GM18502 (cell line): Measurements from ENCODE around the gene HCRTR1.

Experiments
- ATAC-seq: cut with Tn5 transposase; IDR thresholded peaks from one replicate; pipeline ENCODE4 v1.9.1; 2021; ENCODE audit warnings: mild to moderate bottlenecking; ENCODE audit not compliant: unreplicated experiment, poor library complexity

The HCRTR1 gene

GRCh38 chr1:31617218-31617915, at the start of gene HCRTR1:
TSS of gene HCRTR1 (plus strand) at chr1:31617689. CDS start at chr1:31619193, 1,504 bp downstream.
- ATAC-seq, result no peak

GRCh38 chr1:31567956-31568570, 49.4 kb upstream of the HCRTR1 start:
- ATAC-seq, result no peak

- no peak for ATAC-seq
These were observed 48.4 kb upstream of the HCRTR1 start for GRCh38 chr1:31568895-31569595.

- no peak for ATAC-seq
These were observed 47.8 kb upstream of the HCRTR1 start for GRCh38 chr1:31569596-31570173.

GRCh38 chr1:31570228-31570627, 47.3 kb upstream of the HCRTR1 start:
- no peak for ATAC-seq

- no peak for ATAC-seq
These were observed 46.6 kb upstream of the HCRTR1 start for GRCh38 chr1:31570906-31571305.

GRCh38 chr1:31571340-31572295, 45.9 kb upstream of the HCRTR1 start:
- ATAC-seq, result no peak

- ATAC-seq, result no peak
These were observed 45.0 kb upstream of the HCRTR1 start for GRCh38 chr1:31572323-31573104.

- ATAC-seq, result no peak
These were observed 44.2 kb upstream of the HCRTR1 start for GRCh38 chr1:31573261-31573660.

GRCh38 chr1:31574749-31575368, 42.6 kb upstream of the HCRTR1 start:
- ATAC-seq, result no peak

GRCh38 chr1:31575369-31576140, 41.9 kb upstream of the HCRTR1 start:
- ATAC-seq, result no peak

GRCh38 chr1:31576201-31576669, 41.3 kb upstream of the HCRTR1 start, which contains the start of gene TINAGL1:
TSS of gene TINAGL1 (plus strand) at chr1:31576515. CDS start at chr1:31577149, 634 bp downstream.
- ATAC-seq, result no peak

- ATAC-seq, result no peak
These were observed 40.6 kb upstream of the HCRTR1 start for GRCh38 chr1:31576743-31577455.

GRCh38 chr1:31577515-31578192, 39.8 kb upstream of the HCRTR1 start:
- no peak for ATAC-seq

GRCh38 chr1:31579374-31579773, 38.1 kb upstream of the HCRTR1 start:
- no peak for ATAC-seq

- ATAC-seq, result no peak
These were observed 37.0 kb upstream of the HCRTR1 start for GRCh38 chr1:31580513-31580870.
